Ureter (tissue), 1 donor: ENCODE results near the gene ZYX. TPM values are rescaled to one million over a fixed set of nuclear protein-coding genes. Genes with fewer than 3 reads are reported as not detected.
A peak's percentile ranks its signal among the peaks of the same experiment; 100 is the strongest.

Experiments used
- DNase-seq: peaks from one replicate; pipeline ENCODE4 v3.0.0-alpha.2; 2020; ENCODE audit warnings: low spot score
- total RNA-seq: library from RNA; stranded (reverse); gene quantifications from one replicate; pipeline ENCODE4 v1.2.4, GENCODE V29; 2023
- donor health status: DM: yes; HTN: yes; CAD: no.

Gene ZYX
- total RNA-seq, 1 donor from 2014 or later, result 169 TPM

- DNase-seq, result no peak
These were observed 18.8 kb upstream of the ZYX start, which contains the start of gene FAM131B for GRCh38 chr7:143362131-143363015. Gene FAM131B, minus strand, starts transcription at chr7:143362713. Its CDS starts 110 bp downstream, at chr7:143362603.

DNA sequence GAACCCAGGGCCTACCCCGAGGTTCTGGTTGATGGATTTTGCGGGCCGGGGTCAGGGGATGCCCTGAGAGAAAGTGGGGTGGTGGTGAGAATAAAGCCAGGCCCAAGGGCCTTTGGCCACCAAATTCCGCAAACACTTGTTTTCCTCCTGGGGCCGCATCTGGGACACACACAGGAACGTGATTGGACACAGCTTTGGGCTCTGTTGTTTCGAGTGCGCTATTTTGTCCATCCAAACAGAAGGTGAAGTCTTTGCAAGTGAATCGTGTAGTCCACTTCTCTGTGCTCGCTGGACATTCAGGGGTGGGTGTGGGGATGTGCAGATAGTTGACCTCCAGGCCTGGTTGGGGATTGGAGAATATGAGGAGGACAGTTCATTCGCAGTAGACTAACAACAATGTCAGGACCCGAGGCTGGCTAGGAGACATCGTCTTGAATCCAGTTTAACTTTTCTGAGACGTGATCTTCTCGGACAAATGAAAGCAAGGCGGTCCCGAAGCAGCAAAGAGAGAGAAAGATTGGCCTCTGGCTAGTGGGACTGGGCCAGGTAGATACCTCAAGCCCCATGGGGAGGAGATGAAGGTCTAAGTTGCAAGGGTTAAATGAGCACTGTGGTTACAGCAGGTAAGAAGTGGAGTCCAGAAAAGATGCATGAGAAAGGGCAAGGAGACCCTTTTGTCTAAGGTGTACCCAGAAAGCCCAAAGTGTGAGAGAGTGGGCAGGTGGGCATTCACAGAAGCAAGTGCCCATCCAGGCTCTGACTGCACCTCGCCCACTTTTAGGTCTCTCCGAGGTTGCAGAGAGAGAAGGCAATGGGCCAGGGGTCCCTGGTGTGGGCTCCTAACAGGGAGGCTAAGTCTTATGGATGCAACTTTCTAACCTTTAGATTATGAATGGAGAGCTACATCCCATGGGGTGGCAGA is 17.9 kb upstream of the ZYX start:
- no peak for DNase-seq

GRCh38 chr7:143367972-143368371 is 13.2 kb upstream of the ZYX start:
- no peak for DNase-seq

GRCh38 chr7:143368387-143368786 is 12.8 kb upstream of the ZYX start:
- no peak for DNase-seq

DNA sequence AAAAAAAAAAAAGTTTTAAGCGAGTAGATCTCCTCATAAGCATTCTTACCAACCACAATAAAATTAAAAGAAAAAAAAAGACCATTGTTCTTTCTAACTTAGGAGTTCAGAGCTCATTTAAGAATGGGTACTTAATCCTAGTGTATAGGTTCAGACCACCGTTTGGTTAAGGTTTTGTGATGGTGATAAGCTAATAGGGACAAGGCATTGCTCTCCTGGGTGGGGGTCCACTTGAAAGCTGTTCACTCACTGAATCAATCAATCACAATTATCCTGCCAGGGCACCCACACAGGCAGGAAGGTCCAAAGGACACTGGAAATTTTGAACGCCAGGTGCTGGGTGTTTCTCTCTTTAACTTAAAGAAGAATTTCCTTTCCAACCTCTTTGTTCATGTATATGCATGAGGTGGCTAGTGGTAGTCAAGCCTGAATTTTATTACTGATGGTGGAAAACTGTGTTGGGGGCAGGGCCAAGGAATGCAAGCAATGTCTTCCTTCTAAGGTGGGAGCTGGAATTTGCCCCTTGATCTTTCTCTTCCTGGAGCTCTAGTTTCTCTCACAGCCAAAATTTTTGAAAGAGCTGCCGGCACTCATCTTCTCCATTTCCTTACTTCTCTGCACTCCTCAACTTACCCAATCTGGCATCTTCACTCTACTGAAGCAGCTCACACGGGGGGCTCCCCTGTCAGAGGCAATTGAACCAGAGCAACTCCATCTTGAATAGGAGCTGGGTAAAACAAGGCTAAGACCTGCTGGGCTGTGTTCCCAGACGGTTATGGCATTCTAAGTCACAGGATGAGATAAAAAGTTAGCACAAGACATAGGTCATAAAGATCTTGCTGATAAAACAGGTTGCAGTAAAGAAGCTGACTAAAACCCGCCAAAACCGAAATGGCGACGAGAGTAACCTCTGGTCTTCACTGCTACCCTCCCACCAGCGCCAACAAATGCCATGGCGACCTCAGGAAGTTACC is 11.2 kb upstream of the ZYX start:
- no peak for DNase-seq

GRCh38 chr7:143372070-143372469 is 9.1 kb upstream of the ZYX start:
- no peak for DNase-seq

- DNase-seq, result no peak
These were observed 7.8 kb upstream of the ZYX start for GRCh38 chr7:143373255-143373794.

- DNase-seq, result no peak
These were observed 6.6 kb upstream of the ZYX start for GRCh38 chr7:143374561-143374960.

- no peak for DNase-seq
These were observed 5.7 kb upstream of the ZYX start for GRCh38 chr7:143375298-143376034.

GRCh38 chr7:143376396-143376795 is 4.7 kb upstream of the ZYX start:
- DNase-seq, result no peak

DNA sequence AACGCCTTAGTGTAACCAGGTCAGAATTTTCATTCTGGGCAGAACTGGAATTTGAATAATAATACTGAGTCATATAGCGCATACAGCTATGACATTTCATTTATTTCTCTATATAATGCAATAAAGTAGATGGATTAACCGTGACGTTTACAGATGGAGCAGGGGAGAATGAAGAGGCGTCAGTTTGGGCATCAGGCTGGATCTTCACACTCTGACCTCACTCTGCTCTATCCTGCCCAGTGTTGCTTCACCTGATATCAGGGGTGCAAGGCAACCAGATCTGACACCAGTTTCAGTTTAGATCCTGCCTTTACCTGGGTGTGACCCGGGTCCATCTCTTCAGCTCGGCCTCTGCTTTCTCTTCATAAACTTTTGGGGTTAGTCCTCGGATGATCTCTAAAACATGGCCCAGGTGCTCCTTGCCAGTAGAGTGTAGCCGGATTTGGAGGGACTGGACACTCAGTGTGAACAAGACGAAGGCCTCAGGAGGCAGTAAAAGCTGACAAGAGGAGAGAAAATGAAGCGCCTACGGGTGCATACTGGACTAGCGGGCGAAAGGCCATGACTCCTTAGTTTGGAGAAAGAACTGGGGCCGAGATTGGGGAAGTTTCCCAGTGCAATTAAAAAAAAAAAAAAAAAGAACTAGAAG is 1.4 kb upstream of the ZYX start:
- DNase-seq, result no peak

- DNase-seq, result peak; percentile 92
These were observed 892 bp upstream of the ZYX start for GRCh38 chr7:143380260-143380645.

DNA sequence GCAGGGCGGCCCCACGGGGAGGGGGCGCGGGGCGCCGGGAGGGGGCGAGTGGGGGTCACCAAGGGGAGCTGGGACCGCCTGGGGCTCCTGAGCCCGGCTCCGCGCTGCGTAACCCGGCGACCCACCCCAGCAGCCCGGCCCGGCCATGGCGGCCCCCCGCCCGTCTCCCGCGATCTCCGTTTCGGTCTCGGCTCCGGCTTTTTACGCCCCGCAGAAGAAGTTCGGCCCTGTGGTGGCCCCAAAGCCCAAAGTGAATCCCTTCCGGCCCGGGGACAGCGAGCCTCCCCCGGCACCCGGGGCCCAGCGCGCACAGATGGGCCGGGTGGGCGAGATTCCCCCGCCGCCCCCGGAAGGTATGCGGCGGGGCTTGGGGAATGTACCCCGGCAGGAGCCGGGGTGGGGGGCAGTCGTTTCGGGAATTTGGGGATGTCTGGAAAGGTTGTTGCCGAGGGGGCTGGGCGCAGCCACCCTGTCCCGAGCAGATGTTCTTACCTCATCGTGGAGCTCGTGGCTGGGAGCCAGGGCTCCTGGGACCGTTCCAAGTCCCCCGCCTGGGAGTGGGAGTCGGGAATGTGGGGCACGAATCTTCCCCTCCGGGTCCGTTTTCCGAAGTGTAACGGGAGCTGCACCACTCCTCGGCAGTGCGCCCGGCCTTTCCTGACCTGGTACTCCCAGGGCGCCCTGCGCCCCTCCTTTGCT is 431 bp downstream of the ZYX start:
- peak; percentile 82 for DNase-seq

GRCh38 chr7:143382126-143382790 is 1.1 kb downstream of the ZYX start:
- no peak for DNase-seq

DNA sequence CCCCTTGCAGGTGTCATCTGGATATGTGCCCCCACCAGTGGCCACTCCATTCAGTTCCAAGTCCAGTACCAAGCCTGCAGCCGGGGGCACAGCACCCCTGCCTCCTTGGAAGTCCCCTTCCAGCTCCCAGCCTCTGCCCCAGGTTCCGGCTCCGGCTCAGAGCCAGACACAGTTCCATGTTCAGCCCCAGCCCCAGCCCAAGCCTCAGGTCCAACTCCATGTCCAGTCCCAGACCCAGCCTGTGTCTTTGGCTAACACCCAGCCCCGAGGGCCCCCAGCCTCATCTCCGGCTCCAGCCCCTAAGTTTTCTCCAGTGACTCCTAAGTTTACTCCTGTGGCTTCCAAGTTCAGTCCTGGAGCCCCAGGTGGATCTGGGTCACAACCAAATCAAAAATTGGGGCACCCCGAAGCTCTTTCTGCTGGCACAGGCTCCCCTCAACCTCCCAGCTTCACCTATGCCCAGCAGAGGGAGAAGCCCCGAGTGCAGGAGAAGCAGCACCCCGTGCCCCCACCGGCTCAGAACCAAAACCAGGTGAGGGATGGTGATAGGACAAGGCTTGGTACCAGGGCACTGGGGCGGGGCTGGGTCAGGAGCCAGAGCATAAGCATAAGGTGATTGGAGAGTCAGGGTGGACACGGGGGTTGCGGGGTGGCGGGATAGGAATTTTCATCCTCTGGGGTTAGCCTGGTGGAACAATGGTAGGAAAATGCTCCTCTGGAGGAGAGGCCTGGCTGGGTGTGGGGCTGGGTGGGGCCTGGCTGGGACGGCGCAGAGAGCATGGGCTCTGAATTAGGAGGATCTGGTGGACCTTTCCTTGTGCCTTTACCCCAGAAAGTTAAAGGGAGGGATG is 1.9 kb downstream of the ZYX start:
- no peak for DNase-seq

GRCh38 chr7:143383642-143383957 is 2.5 kb downstream of the ZYX start:
- DNase-seq, result no peak

GRCh38 chr7:143384148-143384547 is 3.0 kb downstream of the ZYX start:
- DNase-seq, result no peak
